H9 (cell line): ENCODE results near the gene IMMP2L. TPM values are rescaled to one million over a fixed set of nuclear protein-coding genes. Genes with fewer than 3 reads are reported as not detected.
A peak's percentile ranks its signal among the peaks of the same experiment; 100 is the strongest.

ENCODE experiments used
- DNase-seq: peaks from one replicate; pipeline ENCODE4 v3.0.0-alpha.2; 2017
- H2AFZ ChIP-seq: one replicate; pipeline ENCODE4 v1.6.1; 2013; ENCODE audit warnings: mild to moderate bottlenecking, low read length, control low read depth, moderate library complexity
- H2AK5ac ChIP-seq: 2 replicates; pipeline ENCODE4 v1.6.1; 2013; ENCODE audit warnings: low read length, control low read depth, mixed read lengths; ENCODE audit not compliant: insufficient read length
- H2BK120ac ChIP-seq: one replicate; pipeline ENCODE4 v1.6.1; 2013; ENCODE audit warnings: low read depth, mild to moderate bottlenecking, low read length, control low read depth, inconsistent platforms; ENCODE audit not compliant: poor library complexity, severe bottlenecking
- H2BK12ac ChIP-seq: 2 replicates; pipeline ENCODE4 v1.6.1; 2013; ENCODE audit warnings: low read length, control low read depth, mixed read lengths, low read depth; ENCODE audit not compliant: insufficient read length
- H2BK15ac ChIP-seq: 2 replicates; pipeline ENCODE4 v1.6.1; 2013; ENCODE audit warnings: low read depth, low read length, control low read depth
- H2BK20ac ChIP-seq: one replicate; pipeline ENCODE4 v1.6.1; 2013; ENCODE audit warnings: low read depth, mild to moderate bottlenecking, low read length, control low read depth, inconsistent platforms; ENCODE audit not compliant: poor library complexity, severe bottlenecking
- H2BK5ac ChIP-seq: 2 replicates; pipeline ENCODE4 v1.6.1; 2013; ENCODE audit warnings: low read length, control low read depth, mixed read lengths; ENCODE audit not compliant: insufficient read length
- H3K14ac ChIP-seq: 2 replicates; pipeline ENCODE4 v1.6.1; 2013; ENCODE audit warnings: low read length, control low read depth; ENCODE audit not compliant: insufficient read depth
- H3K18ac ChIP-seq: 2 replicates; pipeline ENCODE4 v1.6.1; 2013; ENCODE audit warnings: low read depth, mild to moderate bottlenecking, mixed read lengths, low read length, control low read depth; ENCODE audit not compliant: insufficient read length
- H3K23ac ChIP-seq: 2 replicates; pipeline ENCODE4 v1.6.1; 2013; ENCODE audit warnings: low read length, control low read depth, mixed read lengths, low read depth; ENCODE audit not compliant: insufficient read length
- H3K23me2 ChIP-seq: 2 replicates; pipeline ENCODE4 v1.6.1; 2013; ENCODE audit warnings: low read depth, mild to moderate bottlenecking, mixed read lengths, low read length, control low read depth; ENCODE audit not compliant: insufficient read length, poor library complexity, severe bottlenecking
- H3K27ac ChIP-seq: 2 replicates; pipeline ENCODE4 v1.5.1; 2013; ENCODE audit warnings: low read length, control low read depth, mixed read lengths, low read depth; ENCODE audit not compliant: insufficient read length
- H3K27me3 ChIP-seq: 2 replicates; pipeline ENCODE4 v1.6.1; 2013; ENCODE audit warnings: low read length, control low read depth, inconsistent platforms; ENCODE audit not compliant: insufficient read depth
- H3K4ac ChIP-seq: 2 replicates; pipeline ENCODE4 v1.6.1; 2013; ENCODE audit warnings: low read depth, mild to moderate bottlenecking, control low read depth, inconsistent platforms, low read length, moderate library complexity
- H3K4me1 ChIP-seq: 2 replicates; pipeline ENCODE4 v1.6.1; 2013; ENCODE audit warnings: low read length, control low read depth, inconsistent platforms; ENCODE audit not compliant: insufficient read depth
- H3K4me2 ChIP-seq: 2 replicates; pipeline ENCODE4 v1.6.1; 2013; ENCODE audit warnings: low read length, control low read depth, mixed read lengths; ENCODE audit not compliant: insufficient read length, insufficient read depth
- H3K56ac ChIP-seq: 2 replicates; pipeline ENCODE4 v1.6.1; 2013; ENCODE audit warnings: low read depth, mild to moderate bottlenecking, mixed read lengths, low read length, control low read depth; ENCODE audit not compliant: insufficient read length
- H3K79me1 ChIP-seq: 2 replicates; pipeline ENCODE4 v1.6.1; 2013; ENCODE audit warnings: low read depth, mild to moderate bottlenecking, moderate library complexity, low read length, control low read depth, inconsistent platforms; ENCODE audit not compliant: insufficient read depth, poor library complexity, severe bottlenecking
- H3K79me2 ChIP-seq: 2 replicates; pipeline ENCODE4 v1.6.1; 2013; ENCODE audit warnings: low read length, control low read depth, inconsistent platforms; ENCODE audit not compliant: insufficient read depth
- H3K9ac ChIP-seq: 2 replicates; pipeline ENCODE4 v1.6.1; 2013; ENCODE audit warnings: low read length, control low read depth, mixed read lengths; ENCODE audit not compliant: insufficient read length; ENCODE audit errors: extremely low read depth
- H3K9me3 ChIP-seq: one replicate; pipeline ENCODE4 v1.6.1; 2013; ENCODE audit warnings: low read depth, low read length, inconsistent platforms; ENCODE audit not compliant: control insufficient read depth
- H3T11ph ChIP-seq: one replicate; pipeline ENCODE4 v1.6.1; 2013; ENCODE audit warnings: mild to moderate bottlenecking, low read length, control low read depth, inconsistent platforms
- H4K20me1 ChIP-seq: one replicate; pipeline ENCODE4 v1.6.1; 2013; ENCODE audit not compliant: control insufficient read depth, insufficient read length, insufficient read depth
- H4K5ac ChIP-seq: 2 replicates; pipeline ENCODE4 v1.6.1; 2013; ENCODE audit warnings: low read depth, mild to moderate bottlenecking, mixed read lengths, low read length, control low read depth; ENCODE audit not compliant: insufficient read length
- H4K8ac ChIP-seq: replicated peaks from 2 replicates; pipeline ENCODE4 v1.6.1; 2013; ENCODE audit warnings: low read length, control low read depth, mixed read lengths, low read depth; ENCODE audit not compliant: insufficient read length
- H4K91ac ChIP-seq: 2 replicates; pipeline ENCODE4 v1.6.1; 2013; ENCODE audit warnings: low read depth, mild to moderate bottlenecking, moderate library complexity, mixed read lengths, low read length, control low read depth; ENCODE audit not compliant: insufficient read length
- H3K27ac Mint-ChIP-seq, 3 experiments: 2 replicates in 2 of 3; 3 replicates in 1 of 3; pipeline ENCODE4 v1.8.0; 2020 to 2021; ENCODE audit warnings: mixed read lengths in 3 of 3, mild to moderate bottlenecking in 1 of 3, moderate library complexity in 1 of 3
- H3K27me3 Mint-ChIP-seq: 2 replicates; pipeline ENCODE4 v1.8.0; 2021; ENCODE audit warnings: low read depth, mild to moderate bottlenecking, moderate library complexity, mixed read lengths
- H3K36me3 Mint-ChIP-seq, 3 experiments: 2 replicates in 2 of 3; 3 replicates in 1 of 3; pipeline ENCODE4 v1.8.0; 2020 to 2021; ENCODE audit warnings: low read depth in 3 of 3, mixed read lengths in 3 of 3; ENCODE audit not compliant: insufficient read depth in 1 of 3
- H3K4me1 Mint-ChIP-seq, 2 experiments: 2 replicates each; pipeline ENCODE4 v1.8.0; 2020; ENCODE audit warnings: mixed read lengths in 2 of 2
- H3K4me3 Mint-ChIP-seq, 2 experiments: 2 replicates in 1 of 2; 3 replicates in 1 of 2; pipeline ENCODE4 v1.8.0; 2020 to 2021; ENCODE audit warnings: mild to moderate bottlenecking in 2 of 2, mixed read lengths in 2 of 2, moderate library complexity in 1 of 2
- H3K9me3 Mint-ChIP-seq, 2 experiments: 2 replicates in 1 of 2; 3 replicates in 1 of 2; pipeline ENCODE4 v1.8.0; 2020; ENCODE audit warnings: mild to moderate bottlenecking in 2 of 2, mixed read lengths in 2 of 2, moderate library complexity in 1 of 2
- WGBS: extraction: QIAGEN DNeasy Blood & Tissue Kit; methylation state at CpG from one replicate; pipeline ENCODE4 v1.1.7; 2013; ENCODE audit warnings: missing lambda C conversion rate, low lambda C conversion rate, mixed read lengths; ENCODE audit not compliant: insufficient read length; ENCODE audit errors: extremely low coverage; 5-methylcytosine and 5-hydroxymethylcytosine counted together
- total RNA-seq: library from RNA; stranded (reverse); gene quantifications from 2 replicates; pipeline ENCODE4 v1.2.1, GENCODE V29; 2021
- TF ChIP-seq, protein P1 (sequence below): fragments of 200-600 bp; sonication (generic); conservative IDR thresholded peaks from 3 replicates; pipeline ENCODE4 v1.8.0; 2021; ENCODE audit warnings: antibody characterized with exemption, mild to moderate bottlenecking

IMMP2L gene
- total RNA-seq, 1 experiment from 2014 or later: 14.7 TPM

DNA sequence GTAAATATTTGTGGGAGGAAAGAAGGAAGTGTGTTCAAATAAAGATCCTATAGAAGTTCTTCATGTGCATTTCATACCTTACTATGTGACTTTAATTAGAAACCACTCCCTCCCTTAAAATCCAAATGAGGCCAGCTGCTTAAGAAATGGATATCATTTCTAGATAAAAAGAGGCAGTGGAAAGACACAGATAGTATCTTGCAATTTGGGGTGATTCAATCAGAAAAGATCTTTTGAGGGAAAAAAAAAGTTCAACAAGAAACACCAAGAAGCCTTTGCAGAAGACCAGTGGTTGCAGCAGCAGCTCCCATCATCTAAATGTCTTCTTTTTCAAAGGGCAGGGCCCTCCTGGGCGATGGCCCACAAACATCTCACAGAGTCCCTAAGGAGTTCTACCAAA, 271.3 kb downstream of the IMMP2L start:
- no peaks in the 10 kb centered on the region for H3K79me2 ChIP-seq
- no peaks in the 10 kb centered on the region for H3K4me1 ChIP-seq
- Mint-ChIP-seq H3K27ac (0 out of 7 replicates have a peak overlapping the region, but pooled peaks of 1 of the 3 experiments have one; percentile 44), H3K27me3 (no peaks in the 10 kb centered on the region), H3K36me3 (peaks cover 0 to 4% (median 0%) of the 10 kb centered on the region in 3 experiments; a peak in 2 of 7 replicates), H3K9me3 (peaks cover 9 to 13% of the 10 kb centered on the region in 2 experiments; a peak in 3 of 5 replicates), H3K4me3 (no peak overlapping the region), H3K4me1 (no peaks in the 10 kb centered on the region)
- WGBS: no CpG with 5 or more reads among the region's 1 CpG
- H3K9ac ChIP-seq: no peak overlapping the region
- no peak overlapping the region for H3K4ac ChIP-seq
- H3K9me3 ChIP-seq: no peaks in the 10 kb centered on the region
- TF ChIP-seq, protein P1, sequence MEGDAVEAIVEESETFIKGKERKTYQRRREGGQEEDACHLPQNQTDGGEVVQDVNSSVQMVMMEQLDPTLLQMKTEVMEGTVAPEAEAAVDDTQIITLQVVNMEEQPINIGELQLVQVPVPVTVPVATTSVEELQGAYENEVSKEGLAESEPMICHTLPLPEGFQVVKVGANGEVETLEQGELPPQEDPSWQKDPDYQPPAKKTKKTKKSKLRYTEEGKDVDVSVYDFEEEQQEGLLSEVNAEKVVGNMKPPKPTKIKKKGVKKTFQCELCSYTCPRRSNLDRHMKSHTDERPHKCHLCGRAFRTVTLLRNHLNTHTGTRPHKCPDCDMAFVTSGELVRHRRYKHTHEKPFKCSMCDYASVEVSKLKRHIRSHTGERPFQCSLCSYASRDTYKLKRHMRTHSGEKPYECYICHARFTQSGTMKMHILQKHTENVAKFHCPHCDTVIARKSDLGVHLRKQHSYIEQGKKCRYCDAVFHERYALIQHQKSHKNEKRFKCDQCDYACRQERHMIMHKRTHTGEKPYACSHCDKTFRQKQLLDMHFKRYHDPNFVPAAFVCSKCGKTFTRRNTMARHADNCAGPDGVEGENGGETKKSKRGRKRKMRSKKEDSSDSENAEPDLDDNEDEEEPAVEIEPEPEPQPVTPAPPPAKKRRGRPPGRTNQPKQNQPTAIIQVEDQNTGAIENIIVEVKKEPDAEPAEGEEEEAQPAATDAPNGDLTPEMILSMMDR: no peak
- H4K5ac ChIP-seq: no peak overlapping the region
- no peak overlapping the region for H2AK5ac ChIP-seq
- H4K20me1 ChIP-seq: no peaks in the 10 kb centered on the region
- H2BK120ac ChIP-seq: no peak overlapping the region
- no peaks in the 10 kb centered on the region for H3K79me1 ChIP-seq
- no peak overlapping the region for H3T11ph ChIP-seq
- no peak overlapping the region for H2BK12ac ChIP-seq
- H2BK20ac ChIP-seq: no peak overlapping the region
- no peak overlapping the region for H2BK15ac ChIP-seq
- no peaks in the 10 kb centered on the region for H3K27me3 ChIP-seq
- H2BK5ac ChIP-seq: no peak overlapping the region
- no peak overlapping the region for H3K23ac ChIP-seq
- no peak for DNase-seq
- H3K14ac ChIP-seq: no peak overlapping the region
- H3K56ac ChIP-seq: no peak overlapping the region
- no peak overlapping the region for H3K18ac ChIP-seq
- H2AFZ ChIP-seq: no peak overlapping the region
- no peak overlapping the region for H4K91ac ChIP-seq
- no peaks in the 10 kb centered on the region for H3K23me2 ChIP-seq
- H3K4me2 ChIP-seq: no peak overlapping the region
- H4K8ac ChIP-seq: no peak overlapping the region
- no peak overlapping the region for H3K27ac ChIP-seq
